Lung (tissue), 12 donors: ENCODE results near the gene APAF1. TPM values are rescaled to one million over a fixed set of nuclear protein-coding genes. Genes with fewer than 3 reads are reported as not detected.

Experiments
- ATAC-seq: fragments of 200-7000 bp; cut with Tn5 transposase; one replicate; pipeline ENCODE4 v1.9.1; 2020; ENCODE audit warnings: moderate number of reproducible peaks; ENCODE audit not compliant: insufficient read depth, low FRiP score
- DNase-seq, 3 donors: peaks; one replicate each; pipeline ENCODE4 v3.0.0-alpha.2; 2013 to 2017
- H3K27ac ChIP-seq, 2 donors: one replicate each; pipeline ENCODE4 v1.5.1; 2013; ENCODE audit warnings: mild to moderate bottlenecking in 2 of 2, moderate library complexity in 2 of 2, control low read depth in 1 of 2, inconsistent platforms in 1 of 2, low read depth in 1 of 2, low read length in 1 of 2
- H3K27me3 ChIP-seq, 3 donors: one replicate each; pipeline ENCODE4 v1.5.1; 2013; ENCODE audit warnings: low read length in 2 of 3; ENCODE audit not compliant: control insufficient read depth in 3 of 3, insufficient read depth in 3 of 3
- H3K36me3 ChIP-seq, 4 donors: one replicate each; pipeline ENCODE4 v1.5.1; 2013; ENCODE audit warnings: low read length in 4 of 4, mild to moderate bottlenecking in 1 of 4, moderate library complexity in 1 of 4; ENCODE audit not compliant: control insufficient read depth in 4 of 4, insufficient read depth in 4 of 4
- H3K4me1 ChIP-seq, 5 donors: one replicate each; pipeline ENCODE4 v1.5.1; 2013; ENCODE audit warnings: low read length in 5 of 5, mild to moderate bottlenecking in 2 of 5, moderate library complexity in 1 of 5; ENCODE audit not compliant: control insufficient read depth in 5 of 5, insufficient read depth in 5 of 5
- H3K4me3 ChIP-seq: one replicate; pipeline ENCODE4 v1.5.1; 2013; ENCODE audit warnings: mild to moderate bottlenecking, control low read depth, moderate library complexity
- H3K9ac ChIP-seq, 2 donors: one replicate each; pipeline ENCODE4 v1.5.1; 2013; ENCODE audit warnings: low read length in 2 of 2, control low read depth in 1 of 2; ENCODE audit not compliant: insufficient read depth in 1 of 2
- H3K9me3 ChIP-seq, 4 donors: one replicate each; pipeline ENCODE4 v1.5.1; 2013; ENCODE audit warnings: low read length in 3 of 4, mild to moderate bottlenecking in 1 of 4, moderate library complexity in 1 of 4; ENCODE audit not compliant: control insufficient read depth in 4 of 4, insufficient read depth in 3 of 4
- CTCF ChIP-seq: IDR thresholded peaks from 2 replicates; pipeline ENCODE4 v1.5.1; 2012; ENCODE audit warnings: mild to moderate bottlenecking; ENCODE audit errors: control extremely low read depth, extremely low read depth
- WGBS, 2 donors: extraction: QIAGEN DNeasy Blood & Tissue Kit; methylation state at CpG; one replicate each; pipeline ENCODE4 v1.1.7; 2013; 5-methylcytosine and 5-hydroxymethylcytosine counted together
- polyA plus RNA-seq, 2 donors: library from polyadenylated mRNA; stranded (reverse); fragments of 200-250 nt; gene quantifications; one replicate each; pipeline ENCODE4 v1.2.1, GENCODE V29; 2013
- total RNA-seq, 2 donors: library from RNA; depleted of rRNA in 1 of 2; stranded (reverse); fragments of >200 nt in 1 of 2; gene quantifications; one replicate each; pipeline ENCODE4 v1.2.1, GENCODE V29; 2014 to 2021
- donor health status: control.
- donor health status: control.
- donor health status: Bipolar disorder and iron deficiency.
- donor health status: healthy.
- donor health status: DM: yes; HTN: yes; CAD: no.

The APAF1 gene
- total and polyA plus RNA-seq, 4 donors: 6.6 to 53.2 (median 13.7) TPM

GRCh38 chr12:98763656-98764055 lies 118.6 kb downstream of the APAF1 start:
- WGBS, 2 donors: 87 to 92% methylated on average over 4 of the region's 4 CpGs
- Histone ChIP-seq H3K27ac (no peak overlapping the region), H3K27me3 (no peaks in the 10 kb centered on the region), H3K36me3 (peaks cover 0 to 14% (median 0%) of the 10 kb centered on the region in 4 donors), H3K9ac (no peak overlapping the region), H3K9me3 (no peaks in the 10 kb centered on the region), H3K4me3 (no peak overlapping the region), H3K4me1 (no peaks in the 10 kb centered on the region)
- TF ChIP-seq CTCF: no peak
- DNase-seq: no peak
- no peak for ATAC-seq

DNA sequence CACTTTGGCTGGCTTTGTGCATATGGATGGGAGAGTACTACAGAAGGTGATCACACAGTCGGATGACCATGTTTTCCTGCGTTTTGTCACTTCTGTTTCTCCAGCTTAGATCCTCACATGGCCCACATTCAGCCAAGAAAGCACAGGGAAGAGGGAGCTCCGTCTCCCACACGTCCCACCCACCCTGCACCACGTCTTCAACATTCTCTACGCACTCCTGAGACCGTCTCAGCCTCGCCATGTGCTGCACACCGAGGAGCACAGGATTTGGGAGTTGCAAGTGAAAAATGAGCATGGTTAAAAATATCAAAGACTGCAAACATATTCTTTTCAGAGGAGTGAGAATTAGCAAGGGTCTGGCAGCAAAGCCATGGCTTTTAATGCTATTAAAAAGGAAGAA lies 122.2 kb downstream of the APAF1 start:
- ATAC-seq (no peak), DNase-seq (no peak)
- H3K27ac ChIP-seq: no peak overlapping the region
- H3K4me3 ChIP-seq: no peak overlapping the region
- TF ChIP-seq CTCF: no peak
- no peaks in the 10 kb centered on the region for H3K4me1 ChIP-seq
- no peaks in the 10 kb centered on the region for H3K9me3 ChIP-seq
- H3K36me3 ChIP-seq: peaks cover 0 to 19% (median 0%) of the 10 kb centered on the region in 4 donors
- no peaks in the 10 kb centered on the region for H3K27me3 ChIP-seq
- H3K9ac ChIP-seq: no peak overlapping the region
- WGBS, 2 donors: 87 to 90% methylated on average over 9 of the region's 9 CpGs

GRCh38 chr12:98769068-98769467 lies 124.0 kb downstream of the APAF1 start:
- Histone ChIP-seq H3K4me1 (no peaks in the 10 kb centered on the region), H3K27me3 (no peaks in the 10 kb centered on the region), H3K4me3 (no peak overlapping the region), H3K36me3 (peaks cover 0 to 24% (median 0%) of the 10 kb centered on the region in 4 donors), H3K9ac (no peak overlapping the region), H3K27ac (no peak overlapping the region), H3K9me3 (no peaks in the 10 kb centered on the region)
- no peak for TF ChIP-seq CTCF
- no peak for ATAC-seq
- DNase-seq: no peak

DNA sequence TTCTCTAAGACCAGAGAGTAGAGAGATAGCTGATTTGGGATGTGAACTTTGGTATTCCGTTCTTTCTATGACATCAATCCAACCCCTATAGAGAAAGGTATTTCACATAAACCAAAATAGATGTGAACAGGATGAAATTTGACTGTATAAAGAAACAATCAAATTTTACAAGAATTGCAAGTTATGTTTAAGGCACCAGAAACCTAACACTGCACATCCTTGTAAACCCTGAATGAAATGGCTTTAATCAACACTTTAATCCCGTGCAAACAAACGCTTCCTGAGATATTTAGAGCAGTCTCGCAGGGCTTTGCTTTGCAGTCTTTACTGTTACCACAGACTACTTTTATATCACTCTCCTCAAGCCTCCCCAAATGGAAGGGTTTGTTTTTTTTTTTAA lies 125.1 kb downstream of the APAF1 start:
- Histone ChIP-seq H3K27ac (no peak overlapping the region), H3K4me3 (no peak overlapping the region), H3K9ac (no peak overlapping the region), H3K36me3 (peaks cover 0 to 24% (median 0%) of the 10 kb centered on the region in 4 donors), H3K9me3 (no peaks in the 10 kb centered on the region), H3K4me1 (no peaks in the 10 kb centered on the region), H3K27me3 (no peaks in the 10 kb centered on the region)
- ATAC-seq: no peak
- WGBS, 2 donors: 68 to 77% methylated on average over 4 of the region's 4 CpGs
- no peak for TF ChIP-seq CTCF
- no peak for DNase-seq
